Lung (tissue), 12 donors: ENCODE measurements around the gene PAX2. TPM values are rescaled to one million over a fixed set of nuclear protein-coding genes. Genes with fewer than 3 reads are reported as not detected.
A peak's percentile ranks its signal among the peaks of the same experiment; 100 is the strongest.

Experiments
- ATAC-seq: fragments of 200-7000 bp; cut with Tn5 transposase; one replicate; pipeline ENCODE4 v1.9.1; 2020; ENCODE audit warnings: moderate number of reproducible peaks; ENCODE audit not compliant: insufficient read depth, low FRiP score
- DNase-seq, 3 donors: peaks; one replicate each; pipeline ENCODE4 v3.0.0-alpha.2; 2013 to 2017
- H3K27ac ChIP-seq, 2 donors: one replicate each; pipeline ENCODE4 v1.5.1; 2013; ENCODE audit warnings: mild to moderate bottlenecking in 2 of 2, moderate library complexity in 2 of 2, control low read depth in 1 of 2, inconsistent platforms in 1 of 2, low read depth in 1 of 2, low read length in 1 of 2
- H3K27me3 ChIP-seq, 3 donors: one replicate each; pipeline ENCODE4 v1.5.1; 2013; ENCODE audit warnings: low read length in 2 of 3; ENCODE audit not compliant: control insufficient read depth in 3 of 3, insufficient read depth in 3 of 3
- H3K36me3 ChIP-seq, 4 donors: one replicate each; pipeline ENCODE4 v1.5.1; 2013; ENCODE audit warnings: low read length in 4 of 4, mild to moderate bottlenecking in 1 of 4, moderate library complexity in 1 of 4; ENCODE audit not compliant: control insufficient read depth in 4 of 4, insufficient read depth in 4 of 4
- H3K4me1 ChIP-seq, 5 donors: one replicate each; pipeline ENCODE4 v1.5.1; 2013; ENCODE audit warnings: low read length in 5 of 5, mild to moderate bottlenecking in 2 of 5, moderate library complexity in 1 of 5; ENCODE audit not compliant: control insufficient read depth in 5 of 5, insufficient read depth in 5 of 5
- H3K4me3 ChIP-seq: one replicate; pipeline ENCODE4 v1.5.1; 2013; ENCODE audit warnings: mild to moderate bottlenecking, control low read depth, moderate library complexity
- H3K9ac ChIP-seq, 2 donors: one replicate each; pipeline ENCODE4 v1.5.1; 2013; ENCODE audit warnings: low read length in 2 of 2, control low read depth in 1 of 2; ENCODE audit not compliant: insufficient read depth in 1 of 2
- H3K9me3 ChIP-seq, 4 donors: one replicate each; pipeline ENCODE4 v1.5.1; 2013; ENCODE audit warnings: low read length in 3 of 4, mild to moderate bottlenecking in 1 of 4, moderate library complexity in 1 of 4; ENCODE audit not compliant: control insufficient read depth in 4 of 4, insufficient read depth in 3 of 4
- WGBS, 2 donors: extraction: QIAGEN DNeasy Blood & Tissue Kit; methylation state at CpG; one replicate each; pipeline ENCODE4 v1.1.7; 2013; 5-methylcytosine and 5-hydroxymethylcytosine counted together
- polyA plus RNA-seq, 2 donors: library from polyadenylated mRNA; stranded (reverse); fragments of 200-250 nt; gene quantifications; one replicate each; pipeline ENCODE4 v1.2.1, GENCODE V29; 2013
- total RNA-seq, 2 donors: library from RNA; depleted of rRNA in 1 of 2; stranded (reverse); fragments of >200 nt in 1 of 2; gene quantifications; one replicate each; pipeline ENCODE4 v1.2.1, GENCODE V29; 2014 to 2021
- TF ChIP-seq, protein P1 (sequence below): IDR thresholded peaks from 2 replicates; pipeline ENCODE4 v1.5.1; 2012; ENCODE audit warnings: mild to moderate bottlenecking; ENCODE audit errors: control extremely low read depth, extremely low read depth
- donor health status: control.
- donor health status: control.
- donor health status: Bipolar disorder and iron deficiency.
- donor health status: healthy.
- donor health status: DM: yes; HTN: yes; CAD: no.

Gene PAX2
- total and polyA plus RNA-seq, 4 donors, result not detected

DNA sequence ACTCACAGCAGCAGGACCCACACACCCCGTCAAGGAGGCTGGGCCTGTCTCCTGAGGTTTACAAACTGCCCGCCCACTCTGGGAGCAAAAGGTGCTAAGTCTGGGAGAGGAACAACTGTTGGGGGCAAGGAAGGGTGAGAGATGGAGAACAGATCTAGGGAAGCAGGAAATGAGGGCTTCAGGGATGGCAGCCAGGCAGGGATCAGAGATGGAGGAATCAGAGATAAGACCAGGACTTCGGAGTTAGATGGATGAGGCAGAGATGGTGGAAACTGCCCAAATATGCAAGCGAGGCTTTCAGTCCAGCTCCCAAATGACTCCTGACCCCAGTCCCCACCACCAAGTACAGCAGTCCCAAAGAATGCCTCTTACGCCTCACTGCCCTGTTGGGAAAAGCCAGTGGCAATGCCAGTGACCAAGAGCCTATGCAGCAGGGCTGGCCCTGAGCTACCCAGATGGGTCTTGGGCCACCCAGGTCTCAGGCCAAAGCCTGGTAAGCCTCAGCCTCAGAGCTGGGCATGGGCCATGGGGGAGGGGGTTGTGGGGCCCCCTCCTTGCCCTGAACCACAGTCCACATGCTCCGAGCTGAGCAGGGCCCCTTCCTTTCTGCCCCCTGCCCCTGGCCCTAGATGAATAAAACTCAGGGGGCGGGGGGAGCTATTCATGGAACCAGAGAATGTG lies 127.9 kb downstream of the PAX2 start:
- Histone ChIP-seq H3K9me3 (no peaks in the 10 kb centered on the region), H3K4me1 (peaks cover 0 to 24% (median 0%) of the 10 kb centered on the region in 5 donors), H3K27me3 (peaks cover 0 to 28% (median 0%) of the 10 kb centered on the region in 3 donors), H3K36me3 (no peaks in the 10 kb centered on the region), H3K9ac (no peak overlapping the region), H3K27ac (no peak overlapping the region), H3K4me3 (no peak overlapping the region)
- 69 to 86% methylated on average over 6 to 7 of the region's 7 CpGs for WGBS, 2 donors
- ATAC-seq (no peak), DNase-seq (peak in 1 of 3 donors; percentile 32)
- TF ChIP-seq, protein P1, sequence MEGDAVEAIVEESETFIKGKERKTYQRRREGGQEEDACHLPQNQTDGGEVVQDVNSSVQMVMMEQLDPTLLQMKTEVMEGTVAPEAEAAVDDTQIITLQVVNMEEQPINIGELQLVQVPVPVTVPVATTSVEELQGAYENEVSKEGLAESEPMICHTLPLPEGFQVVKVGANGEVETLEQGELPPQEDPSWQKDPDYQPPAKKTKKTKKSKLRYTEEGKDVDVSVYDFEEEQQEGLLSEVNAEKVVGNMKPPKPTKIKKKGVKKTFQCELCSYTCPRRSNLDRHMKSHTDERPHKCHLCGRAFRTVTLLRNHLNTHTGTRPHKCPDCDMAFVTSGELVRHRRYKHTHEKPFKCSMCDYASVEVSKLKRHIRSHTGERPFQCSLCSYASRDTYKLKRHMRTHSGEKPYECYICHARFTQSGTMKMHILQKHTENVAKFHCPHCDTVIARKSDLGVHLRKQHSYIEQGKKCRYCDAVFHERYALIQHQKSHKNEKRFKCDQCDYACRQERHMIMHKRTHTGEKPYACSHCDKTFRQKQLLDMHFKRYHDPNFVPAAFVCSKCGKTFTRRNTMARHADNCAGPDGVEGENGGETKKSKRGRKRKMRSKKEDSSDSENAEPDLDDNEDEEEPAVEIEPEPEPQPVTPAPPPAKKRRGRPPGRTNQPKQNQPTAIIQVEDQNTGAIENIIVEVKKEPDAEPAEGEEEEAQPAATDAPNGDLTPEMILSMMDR, result no peak

DNA sequence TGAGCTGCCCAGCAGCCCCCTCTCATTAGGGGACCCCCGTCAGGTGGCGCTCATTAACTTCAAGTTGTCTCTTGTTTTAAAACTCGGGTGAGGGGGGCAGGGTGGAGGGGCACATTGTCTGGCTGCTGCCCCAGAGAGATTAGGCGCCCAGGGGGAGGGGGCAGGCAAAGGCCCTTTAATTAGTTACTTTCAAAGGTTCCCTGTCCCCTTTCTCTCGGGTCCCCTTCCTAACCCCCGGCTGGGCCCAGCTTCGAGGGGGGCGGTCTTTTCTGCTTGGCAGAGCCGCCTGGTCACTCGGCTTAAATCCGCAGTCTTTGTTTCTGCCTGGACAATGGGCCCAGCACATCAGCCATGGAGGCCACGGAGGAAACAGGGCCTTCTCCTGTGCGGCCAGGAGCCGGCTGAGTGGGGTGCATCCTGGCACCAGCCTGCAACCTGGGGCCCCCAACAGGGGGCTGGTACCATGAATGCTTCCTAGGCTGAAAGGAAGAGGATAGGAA lies 128.5 kb downstream of the PAX2 start:
- 78% methylated on average over 14 of the region's 14 CpGs for WGBS, 2 donors
- peaks cover 0 to 23% (median 0%) of the 10 kb centered on the region in 3 donors for H3K27me3 ChIP-seq
- no peak overlapping the region for H3K4me3 ChIP-seq
- DNase-seq (no peak), ATAC-seq (no peak)
- H3K4me1 ChIP-seq, result peaks cover 0 to 24% (median 0%) of the 10 kb centered on the region in 5 donors
- no peaks in the 10 kb centered on the region for H3K36me3 ChIP-seq
- no peak overlapping the region for H3K9ac ChIP-seq
- TF ChIP-seq, protein P1, result no peak
- H3K27ac ChIP-seq, result no peak overlapping the region
- H3K9me3 ChIP-seq, result no peaks in the 10 kb centered on the region

GRCh38 chr10:100874702-100875483 lies 129.5 kb downstream of the PAX2 start:
- ATAC-seq (no peak), DNase-seq (no peak)
- peaks cover 0 to 22% (median 0%) of the 10 kb centered on the region in 3 donors for H3K27me3 ChIP-seq
- no peaks in the 10 kb centered on the region for H3K36me3 ChIP-seq
- H3K9ac ChIP-seq, result no peak overlapping the region
- H3K27ac ChIP-seq, result no peak overlapping the region
- no peaks in the 10 kb centered on the region for H3K9me3 ChIP-seq
- H3K4me3 ChIP-seq, result no peak overlapping the region
- WGBS, 2 donors, result 74 to 90% methylated on average over 20 of the region's 20 CpGs
- TF ChIP-seq, protein P1, result no peak
- H3K4me1 ChIP-seq, result peaks cover 0 to 31% (median under 1%) of the 10 kb centered on the region in 5 donors
